ENCODE measurements around the gene TRIM75.

DNA sequence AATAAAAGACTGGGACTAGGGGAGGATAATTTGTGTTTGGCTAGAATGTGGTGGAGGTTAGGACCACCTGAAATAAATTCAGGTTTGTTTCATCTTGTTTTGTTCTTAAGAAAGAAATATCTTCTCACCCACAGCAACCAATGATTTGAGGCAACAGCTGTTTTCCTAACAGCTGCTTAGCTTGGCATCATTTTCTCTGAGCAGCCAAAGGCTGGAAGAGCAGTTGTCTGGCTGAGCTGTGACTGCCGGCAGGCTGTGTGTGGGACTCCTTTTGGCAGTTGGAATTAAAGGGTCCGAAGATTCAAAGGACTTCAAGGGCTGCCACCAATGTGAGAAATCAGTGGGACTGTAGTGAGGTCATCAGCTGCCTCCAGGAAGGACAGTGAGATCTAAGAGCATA lies 5.0 kb downstream of the TRIM75 start:
- TF ChIP-seq, protein P1, sequence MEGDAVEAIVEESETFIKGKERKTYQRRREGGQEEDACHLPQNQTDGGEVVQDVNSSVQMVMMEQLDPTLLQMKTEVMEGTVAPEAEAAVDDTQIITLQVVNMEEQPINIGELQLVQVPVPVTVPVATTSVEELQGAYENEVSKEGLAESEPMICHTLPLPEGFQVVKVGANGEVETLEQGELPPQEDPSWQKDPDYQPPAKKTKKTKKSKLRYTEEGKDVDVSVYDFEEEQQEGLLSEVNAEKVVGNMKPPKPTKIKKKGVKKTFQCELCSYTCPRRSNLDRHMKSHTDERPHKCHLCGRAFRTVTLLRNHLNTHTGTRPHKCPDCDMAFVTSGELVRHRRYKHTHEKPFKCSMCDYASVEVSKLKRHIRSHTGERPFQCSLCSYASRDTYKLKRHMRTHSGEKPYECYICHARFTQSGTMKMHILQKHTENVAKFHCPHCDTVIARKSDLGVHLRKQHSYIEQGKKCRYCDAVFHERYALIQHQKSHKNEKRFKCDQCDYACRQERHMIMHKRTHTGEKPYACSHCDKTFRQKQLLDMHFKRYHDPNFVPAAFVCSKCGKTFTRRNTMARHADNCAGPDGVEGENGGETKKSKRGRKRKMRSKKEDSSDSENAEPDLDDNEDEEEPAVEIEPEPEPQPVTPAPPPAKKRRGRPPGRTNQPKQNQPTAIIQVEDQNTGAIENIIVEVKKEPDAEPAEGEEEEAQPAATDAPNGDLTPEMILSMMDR (conservative IDR thresholded peaks at IDR 0.05; ENCODE audit: low read depth in 2 of 2): no peak
- no peak for TF ChIP-seq EZH2 (IDR thresholded peaks at IDR 0.05; ENCODE audit: low read depth, unreplicated experiment)

Data from GM23338 (cell line).